GM10248 (cell line): ENCODE data around the gene PID1.

Experiments
- CTCF ChIA-PET: fragments of 300-600 bp; sonication (Branson Sonifier 250); formaldehyde crosslinking; extraction: SDS; loops from one replicate; lab custom pipeline; 2021; ENCODE audit warnings: antibody characterized with exemption; lab: Yijun Ruan, JAX
- POLR2A ChIA-PET: fragments of 350-650 bp; sonication (Branson Sonifier 250); formaldehyde crosslinking; extraction: SDS; loops from one replicate; lab custom pipeline; 2020; ENCODE audit warnings: antibody characterized with exemption; lab: Yijun Ruan, JAX
- DNase-seq: peaks from one replicate; pipeline ENCODE4 v3.0.0; 2012; ENCODE audit errors: extremely low spot score
- CTCF ChIP-seq: IDR thresholded peaks from 2 replicates; pipeline ENCODE4 v1.5.1; 2012; ENCODE audit warnings: mild to moderate bottlenecking, low read depth; ENCODE audit errors: extremely low read depth, missing control alignments, control extremely low read depth

The PID1 gene

GRCh38 chr2:229088966-229089700 is 182.0 kb downstream of the PID1 start:
- no peak for TF ChIP-seq CTCF
- POLR2A ChIA-PET: no interaction called here
- no peak for DNase-seq
- CTCF ChIA-PET: no interaction called here

GRCh38 chr2:229088517-229088913 is 182.6 kb downstream of the PID1 start:
- CTCF ChIA-PET: no interaction called here

GRCh38 chr2:229087843-229088516 is 183.1 kb downstream of the PID1 start:
- no peak for TF ChIP-seq CTCF
- CTCF ChIA-PET: no interaction called here
- DNase-seq: no peak

More at GRCh38 chr2:229088517-229088913, 182.6 kb downstream of the PID1 start:
- no peak for TF ChIP-seq CTCF
- POLR2A ChIA-PET: no interaction called here
- no peak for DNase-seq

GRCh38 chr2:229087267-229087666 is 183.8 kb downstream of the PID1 start:
- CTCF ChIA-PET: no interaction called here
- POLR2A ChIA-PET: no interaction called here
- TF ChIP-seq CTCF: no peak
- DNase-seq: no peak

More at GRCh38 chr2:229087843-229088516, 183.1 kb downstream of the PID1 start:
- POLR2A ChIA-PET: no interaction called here

- ChIA-PET CTCF (interaction anchor here (0.8 to 2.1 kb wide), 3 partner anchors 11 to 396 kb away, joined by 3 to 7 read pairs (median 3); no protein-coding TSS in a partner anchor), POLR2A (no interaction called here)
- TF ChIP-seq CTCF: no peak
- no peak for DNase-seq
These were observed 185.6 kb downstream of the PID1 start for GRCh38 chr2:229085439-229085838.

- POLR2A ChIA-PET: no interaction called here
- no peak for TF ChIP-seq CTCF
- DNase-seq: no peak
- CTCF ChIA-PET: interaction anchor here (1.1 kb wide), 1 partner anchor 17 kb away, joined by 4 read pairs; no protein-coding TSS in a partner anchor
These were observed 186.6 kb downstream of the PID1 start for GRCh38 chr2:229084447-229084846.
